ENCODE data around the gene MDN1. TPM values are rescaled to one million over a fixed set of nuclear protein-coding genes. Genes with fewer than 3 reads are reported as not detected.

MDN1 gene
- total RNA-seq, 2 donors from 2014 or later = 26.2 to 53.3 TPM

DNA sequence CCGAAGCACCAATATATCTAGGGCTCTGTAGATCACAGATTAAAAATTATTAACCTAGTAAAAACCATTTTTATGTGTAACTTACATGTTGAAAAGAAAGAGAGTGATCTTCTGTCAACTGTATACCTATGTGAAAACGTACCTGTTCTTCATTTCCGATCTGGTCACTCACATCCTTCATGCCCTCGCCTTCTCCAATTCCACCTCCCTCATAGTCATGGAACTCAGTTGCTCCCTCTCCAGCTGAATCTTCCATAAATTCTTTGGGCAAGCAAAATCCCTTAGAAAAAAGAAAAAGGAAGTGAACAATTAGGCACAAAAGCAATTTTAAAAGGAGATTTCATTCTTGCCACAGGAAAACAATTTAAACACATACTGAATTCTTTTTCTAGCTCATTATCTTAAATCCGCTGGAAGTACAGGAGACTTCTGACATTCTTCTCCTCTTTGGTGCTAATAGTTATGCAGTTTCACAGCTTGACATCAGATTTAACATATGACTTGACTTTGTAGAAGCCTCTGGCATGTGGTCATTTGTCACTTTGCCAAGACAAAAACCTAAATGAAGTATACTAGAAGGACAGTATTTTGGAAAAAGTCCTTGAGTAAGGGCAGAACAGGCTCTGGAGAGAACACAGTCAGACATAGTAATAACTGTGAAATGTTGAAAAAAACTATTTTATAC is 151.6 kb downstream of the MDN1 start:
- H3K36me3 ChIP-seq = peaks cover 0 to 10% of the 10 kb centered on the region in 2 donors
- DNase-seq (ENCODE audit: low spot score) = no peak
- TF ChIP-seq CTCF (IDR thresholded peaks at IDR 0.05) = no peak
- TF ChIP-seq POLR2AphosphoS5 (IDR thresholded peaks at IDR 0.05) = no peak
- TF ChIP-seq POLR2A (IDR thresholded peaks at IDR 0.05) = no peak
- H3K27ac ChIP-seq = no peak overlapping the region
- no peaks in the 10 kb centered on the region for H3K9me3 ChIP-seq
- H3K4me3 ChIP-seq = no peak overlapping the region
- no peaks in the 10 kb centered on the region for H3K4me1 ChIP-seq (replicated peaks)
- H3K27me3 ChIP-seq (replicated peaks; ENCODE audit: insufficient read depth) = no peaks in the 10 kb centered on the region
- intact Hi-C loops (cut with DNase I) = no loop called here
- WGBS = 78% methylated on average over 5 of the region's 5 CpGs

GRCh38 chr6:89662659-89663223 is 156.9 kb downstream of the MDN1 start:
- Histone ChIP-seq H3K4me1 (replicated peaks) (no peaks in the 10 kb centered on the region), H3K9me3 (no peaks in the 10 kb centered on the region), H3K27ac (no peak overlapping the region), H3K36me3 (no peaks in the 10 kb centered on the region), H3K27me3 (replicated peaks; ENCODE audit: insufficient read depth) (no peaks in the 10 kb centered on the region), H3K4me3 (no peak overlapping the region)
- 76% methylated on average over 4 of the region's 4 CpGs for WGBS
- no peak for DNase-seq (ENCODE audit: low spot score)
- no peak for TF ChIP-seq POLR2A (IDR thresholded peaks at IDR 0.05)
- intact Hi-C loops (cut with DNase I) = no loop called here

DNA sequence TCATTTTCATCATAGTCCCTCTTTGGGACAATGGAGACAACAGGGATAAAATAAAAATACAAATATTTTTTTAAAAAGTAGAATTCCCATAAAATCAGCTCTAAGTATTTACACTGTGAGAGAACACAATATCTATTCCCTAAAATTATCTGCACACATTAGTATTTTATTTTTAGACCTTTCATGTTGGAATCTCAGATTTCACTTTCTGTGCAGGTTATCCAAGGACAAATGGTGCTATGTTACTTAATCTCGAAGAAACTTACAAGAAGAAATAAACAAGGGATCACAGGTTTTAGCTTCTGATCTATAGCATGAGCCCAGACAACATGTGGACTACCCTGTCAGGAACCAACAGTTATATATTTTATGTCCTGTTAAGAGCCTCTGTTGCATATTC is 158.0 kb downstream of the MDN1 start:
- no peaks in the 10 kb centered on the region for H3K27me3 ChIP-seq (replicated peaks; ENCODE audit: insufficient read depth)
- DNase-seq (ENCODE audit: low spot score) = no peak
- no peak overlapping the region for H3K27ac ChIP-seq
- H3K4me3 ChIP-seq = no peak overlapping the region
- intact Hi-C loops (cut with DNase I) = no loop called here
- TF ChIP-seq CTCF (IDR thresholded peaks at IDR 0.05) (no peak), POLR2A (IDR thresholded peaks at IDR 0.05) (no peak), POLR2AphosphoS5 (IDR thresholded peaks at IDR 0.05) (no peak)
- no peaks in the 10 kb centered on the region for H3K4me1 ChIP-seq (replicated peaks)
- 73% methylated on average over 1 of the region's 1 CpG for WGBS
- no peaks in the 10 kb centered on the region for H3K9me3 ChIP-seq
- no peaks in the 10 kb centered on the region for H3K36me3 ChIP-seq

GRCh38 chr6:89660981-89661380 is 158.6 kb downstream of the MDN1 start:
- Histone ChIP-seq H3K27me3 (replicated peaks; ENCODE audit: insufficient read depth) (no peaks in the 10 kb centered on the region), H3K27ac (no peak overlapping the region), H3K9me3 (no peaks in the 10 kb centered on the region), H3K4me1 (replicated peaks) (no peaks in the 10 kb centered on the region), H3K4me3 (no peak overlapping the region), H3K36me3 (no peaks in the 10 kb centered on the region)
- no peak for TF ChIP-seq POLR2A (IDR thresholded peaks at IDR 0.05)
- no peak for TF ChIP-seq POLR2AphosphoS5 (IDR thresholded peaks at IDR 0.05)
- no peak for TF ChIP-seq CTCF (IDR thresholded peaks at IDR 0.05)
- DNase-seq (ENCODE audit: low spot score) = no peak
- 95% methylated on average over 4 of the region's 4 CpGs for WGBS
- intact Hi-C loops (cut with DNase I) = no loop called here

DNA sequence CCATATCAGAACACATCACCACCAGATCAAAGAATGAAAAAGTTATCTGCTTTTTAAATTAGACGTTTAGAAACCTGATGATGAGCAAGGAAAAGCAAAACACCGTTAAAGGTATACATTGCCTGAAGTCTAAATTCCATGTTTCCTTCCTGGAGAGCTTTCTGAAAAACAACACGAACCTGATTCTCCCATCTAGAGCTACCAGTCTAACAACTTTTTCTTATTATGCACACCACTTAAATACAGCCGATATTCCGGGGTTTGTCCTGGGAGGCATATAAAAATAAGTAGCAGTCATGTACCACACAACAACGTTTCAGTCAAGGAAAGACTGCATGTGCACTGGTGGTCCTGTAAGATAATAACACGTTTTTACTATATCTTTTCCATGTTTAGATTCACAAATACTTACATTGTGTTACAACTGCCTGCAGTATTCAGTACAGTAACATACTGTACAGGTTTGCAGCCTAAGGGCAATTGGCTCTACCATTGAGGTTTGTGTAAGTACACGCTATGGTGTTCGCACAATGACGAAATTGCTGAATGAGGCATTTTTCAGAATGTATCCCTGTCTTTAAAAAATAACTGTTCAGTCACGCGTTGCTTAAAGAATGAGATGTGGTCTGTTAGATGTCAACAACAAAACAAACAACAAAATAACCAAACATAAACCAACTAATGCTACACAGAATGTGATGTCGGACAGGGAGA is 162.0 kb downstream of the MDN1 start:
- no peak overlapping the region for H3K4me3 ChIP-seq
- H3K36me3 ChIP-seq = no peaks in the 10 kb centered on the region
- no peaks in the 10 kb centered on the region for H3K9me3 ChIP-seq
- no peaks in the 10 kb centered on the region for H3K27me3 ChIP-seq (replicated peaks; ENCODE audit: insufficient read depth)
- H3K4me1 ChIP-seq (replicated peaks) = no peaks in the 10 kb centered on the region
- DNase-seq (ENCODE audit: low spot score) = no peak
- no peak overlapping the region for H3K27ac ChIP-seq
- intact Hi-C loops (cut with DNase I) = no loop called here
- WGBS = 60% methylated on average over 13 of the region's 13 CpGs
- no peak for TF ChIP-seq CTCF (IDR thresholded peaks at IDR 0.05)
- TF ChIP-seq POLR2A (IDR thresholded peaks at IDR 0.05) = no peak
- TF ChIP-seq POLR2AphosphoS5 (IDR thresholded peaks at IDR 0.05) = no peak
